Measurements from ENCODE around the gene PLCH1. TPM values are rescaled to one million over a fixed set of nuclear protein-coding genes. Genes with fewer than 3 reads are reported as not detected.
A peak's percentile ranks its signal among the peaks of the same experiment; 100 is the strongest.

PLCH1 gene
- total RNA-seq, 1 experiment from 2014 or later = 1.4 TPM

- CTCF ChIA-PET = interaction anchor here (0.6 to 1.5 kb wide), 9 partner anchors 15 to 1240 kb away, joined by 3 to 33 read pairs (median 4); no protein-coding TSS in a partner anchor
These were observed 362.4 kb downstream of the PLCH1 start for GRCh38 chr3:155382396-155383042.

DNA sequence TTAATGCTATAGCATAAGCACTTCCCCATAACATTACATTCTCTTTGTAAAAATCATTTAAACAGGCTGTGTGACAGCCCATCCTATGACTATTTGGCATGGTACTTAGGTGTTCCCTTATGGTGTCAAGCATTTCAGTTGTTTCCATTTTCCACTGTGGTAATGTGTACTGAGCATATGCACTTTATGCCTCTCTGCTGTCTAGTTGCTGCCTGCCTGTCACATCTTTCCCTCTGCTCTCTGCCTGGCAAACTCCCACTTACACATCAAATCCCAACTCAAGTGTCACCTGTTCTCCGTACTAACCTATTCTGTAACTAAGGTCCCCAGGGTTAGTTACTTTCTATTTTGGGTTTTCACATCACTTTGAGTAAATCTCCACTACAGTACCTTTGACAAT, 367.0 kb downstream of the PLCH1 start:
- Histone ChIP-seq H3F3A (ENCODE audit: insufficient read depth, low read depth) (no peaks in the 10 kb centered on the region), H3K27ac (no peak overlapping the region), H3K27me3 (ENCODE audit: insufficient read depth, low read depth) (no peaks in the 10 kb centered on the region), H3K4me2 (no peak overlapping the region), H3K9me3 (ENCODE audit: insufficient read depth, low read depth) (no peaks in the 10 kb centered on the region), H3K4me1 (replicated peaks; ENCODE audit: insufficient read depth) (no peaks in the 10 kb centered on the region), H3K4me3 (no peak overlapping the region), H3K36me3 (ENCODE audit: low read depth) (no peaks in the 10 kb centered on the region), H4K20me1 (ENCODE audit: insufficient read depth) (no peaks in the 10 kb centered on the region), H3K9me2 (ENCODE audit: insufficient read depth) (no peaks in the 10 kb centered on the region), H2AFZ (no peak overlapping the region), H3K79me2 (ENCODE audit: low read depth) (no peaks in the 10 kb centered on the region)
- DNase-seq = no peak
- ChIA-PET CTCF (interaction anchor here (1.1 kb wide), 1 partner anchor 319 kb away, joined by 9 read pairs; no protein-coding TSS in a partner anchor), POLR2A (ENCODE audit: unreplicated experiment) (no interaction called here)
- TF ChIP-seq EZH2 (IDR thresholded peaks at IDR 0.05; ENCODE audit: low read depth) = no peak
- intact Hi-C loops (cut with micrococcal nuclease; ENCODE audit: unreplicated experiment) = no loop called here
- no TSS peak for BruUV-seq (replicated peaks)

More at GRCh38 chr3:155382396-155383042, 362.4 kb downstream of the PLCH1 start:
- peak; percentile 91 for TF ChIP-seq CTCF (conservative IDR thresholded peaks at IDR 0.05)
- TF ChIP-seq EZH2 (IDR thresholded peaks at IDR 0.05; ENCODE audit: low read depth) = no peak
- no peaks in the 10 kb centered on the region for H3K27me3 ChIP-seq (ENCODE audit: insufficient read depth, low read depth)
- no peaks in the 10 kb centered on the region for H3K4me1 ChIP-seq (replicated peaks; ENCODE audit: insufficient read depth)
- intact Hi-C loops (cut with micrococcal nuclease; ENCODE audit: unreplicated experiment) = loop anchor here (1.0 kb wide), 1 partner anchor 320 kb away; no protein-coding TSS in a partner anchor
- DNase-seq = peak; percentile 43 to 64
- no peaks in the 10 kb centered on the region for H3F3A ChIP-seq (ENCODE audit: insufficient read depth, low read depth)
- H3K9me2 ChIP-seq (ENCODE audit: insufficient read depth) = no peaks in the 10 kb centered on the region
- POLR2A ChIA-PET (ENCODE audit: unreplicated experiment) = interaction anchor here (0.6 kb wide), 1 partner anchor 1022 kb away, joined by 3 read pairs; no protein-coding TSS in a partner anchor
- H3K36me3 ChIP-seq (ENCODE audit: low read depth) = no peaks in the 10 kb centered on the region
- H3K9me3 ChIP-seq (ENCODE audit: insufficient read depth, low read depth) = no peaks in the 10 kb centered on the region
- H4K20me1 ChIP-seq (ENCODE audit: insufficient read depth) = no peaks in the 10 kb centered on the region
- no peak overlapping the region for H2AFZ ChIP-seq
- H3K79me2 ChIP-seq (ENCODE audit: low read depth) = no peaks in the 10 kb centered on the region
- no TSS peak for BruUV-seq (replicated peaks)
- H3K4me2 ChIP-seq = no peak overlapping the region
- H3K4me3 ChIP-seq = no peak overlapping the region
- no peak overlapping the region for H3K27ac ChIP-seq

GRCh38 chr3:155377071-155377470, 367.8 kb downstream of the PLCH1 start:
- Histone ChIP-seq H3K4me3 (no peak overlapping the region), H3K27me3 (ENCODE audit: insufficient read depth, low read depth) (no peaks in the 10 kb centered on the region), H3K79me2 (ENCODE audit: low read depth) (no peaks in the 10 kb centered on the region), H2AFZ (no peak overlapping the region), H3K27ac (no peak overlapping the region), H3K9me2 (ENCODE audit: insufficient read depth) (no peaks in the 10 kb centered on the region), H3F3A (ENCODE audit: insufficient read depth, low read depth) (no peaks in the 10 kb centered on the region), H3K4me1 (replicated peaks; ENCODE audit: insufficient read depth) (no peaks in the 10 kb centered on the region), H3K9me3 (ENCODE audit: insufficient read depth, low read depth) (no peaks in the 10 kb centered on the region), H3K36me3 (ENCODE audit: low read depth) (no peaks in the 10 kb centered on the region), H3K4me2 (no peak overlapping the region), H4K20me1 (ENCODE audit: insufficient read depth) (no peaks in the 10 kb centered on the region)
- ChIA-PET POLR2A (ENCODE audit: unreplicated experiment) (no interaction called here), CTCF (interaction anchor here (0.7 to 1.1 kb wide), 2 partner anchors 74 to 320 kb away, joined by 3 to 9 read pairs; no protein-coding TSS in a partner anchor)
- no TSS peak for BruUV-seq (replicated peaks)
- intact Hi-C loops (cut with micrococcal nuclease; ENCODE audit: unreplicated experiment) = no loop called here
- DNase-seq = no peak
- TF ChIP-seq CTCF (conservative IDR thresholded peaks at IDR 0.05) (no peak), EZH2 (IDR thresholded peaks at IDR 0.05; ENCODE audit: low read depth) (no peak)
